ENCODE results near the gene TSHZ2.
"Not testable (repeated sequence)": the region's sequence is repeated elsewhere in the genome, so short reads cannot be mapped to it uniquely, and the experiment has no call there.

The TSHZ2 gene

GRCh38 chr20:53070706-53071392, 98.7 kb downstream of the TSHZ2 start:
- no peak for DNase-seq

DNA sequence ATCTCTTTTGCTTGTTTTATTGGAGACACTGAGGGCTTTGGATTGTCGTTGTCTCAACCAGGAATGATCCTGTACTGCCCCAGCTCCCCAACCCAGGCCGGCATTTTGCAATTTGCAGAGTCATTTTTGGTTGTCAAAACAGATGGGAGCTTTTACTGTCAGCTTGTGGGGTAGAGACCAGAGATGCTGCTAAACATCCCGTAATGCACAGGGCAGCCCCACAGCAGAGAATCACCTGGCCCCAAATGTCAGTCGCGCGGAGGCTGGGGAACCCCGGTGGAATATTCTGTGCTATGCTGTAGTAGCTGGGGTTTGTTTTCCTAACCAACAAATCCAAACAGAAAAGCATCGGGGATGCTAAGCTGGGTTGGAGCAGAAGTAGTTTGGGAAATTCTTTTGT, 99.7 kb downstream of the TSHZ2 start:
- DNase-seq = no peak

DNA sequence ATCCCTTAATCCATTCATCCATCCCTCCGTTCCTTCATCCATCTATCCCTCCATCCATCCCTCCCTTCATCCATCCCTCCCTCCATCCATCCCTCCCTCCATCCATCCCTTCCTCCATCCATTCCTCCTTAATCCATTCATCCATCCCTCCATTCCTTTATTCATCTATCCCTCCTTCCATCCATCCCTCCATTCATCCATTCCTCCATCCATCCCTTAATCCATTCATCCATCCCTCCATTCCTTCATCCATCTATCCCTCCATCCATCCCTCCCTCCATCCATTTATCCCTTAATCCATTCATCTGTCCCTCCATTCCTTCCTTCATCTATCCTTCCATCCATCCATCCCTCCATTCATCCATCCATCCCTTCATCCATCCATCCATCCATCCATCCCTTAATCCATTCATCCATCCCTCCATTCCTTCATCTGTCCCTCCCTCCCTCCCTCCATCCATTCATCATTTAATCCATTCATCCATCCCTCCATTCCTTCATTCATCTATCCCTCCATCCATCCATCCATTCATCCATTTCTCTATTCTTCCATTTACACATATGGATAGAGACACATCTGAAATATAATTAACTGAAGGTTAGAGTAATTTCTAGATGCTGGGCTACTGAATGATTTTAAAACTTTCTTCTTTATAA, 100.9 kb downstream of the TSHZ2 start:
- no peak for DNase-seq

- DNase-seq = no peak
Measured at GRCh38 chr20:53073636-53074415, 101.7 kb downstream of the TSHZ2 start.

DNA sequence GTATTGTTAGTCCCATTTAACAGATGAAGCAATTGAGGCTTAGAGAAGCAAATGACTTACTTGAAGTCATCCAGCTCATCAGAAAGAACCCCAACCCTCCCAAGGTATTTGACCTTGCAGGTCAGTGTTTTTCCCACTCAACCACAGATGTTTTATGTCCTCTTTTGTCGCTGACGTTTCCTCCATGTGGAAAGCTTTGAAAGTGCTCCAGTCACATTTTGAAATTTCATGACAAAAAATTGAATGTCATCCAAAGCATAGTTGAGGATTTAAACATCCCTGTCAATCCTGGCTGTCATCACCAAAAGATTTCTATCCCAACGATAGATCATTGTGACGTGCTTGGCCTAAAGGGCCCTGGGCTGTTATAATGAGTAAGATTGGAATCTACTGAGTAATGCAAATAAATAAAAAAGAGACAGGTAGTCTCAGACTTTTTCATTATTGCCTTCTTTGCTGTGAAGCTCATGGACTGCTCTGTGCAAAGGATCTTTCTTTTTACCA, 102.7 kb downstream of the TSHZ2 start:
- no peak for DNase-seq

DNA sequence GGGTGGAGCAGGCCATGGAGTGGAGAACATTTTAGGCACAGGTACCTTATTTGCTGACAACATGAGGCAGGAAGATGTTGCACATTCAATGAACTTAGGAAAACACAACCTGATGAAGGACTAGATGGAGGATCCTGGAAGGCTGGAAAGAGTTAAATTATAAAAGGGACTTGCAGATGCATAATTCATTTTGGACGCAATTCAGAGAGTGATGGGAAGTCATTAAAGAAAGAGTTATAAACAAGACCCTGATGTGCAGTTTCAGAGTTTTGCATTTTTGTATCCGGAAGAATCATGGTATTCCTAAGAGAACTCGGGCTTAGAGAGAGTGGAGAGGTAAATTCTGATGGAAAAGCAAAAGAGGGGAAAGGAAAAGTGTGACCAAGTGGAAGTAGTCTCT, 104.5 kb downstream of the TSHZ2 start:
- DNase-seq = no peak

GRCh38 chr20:53077373-53078205, 105.4 kb downstream of the TSHZ2 start:
- DNase-seq = no peak

DNA sequence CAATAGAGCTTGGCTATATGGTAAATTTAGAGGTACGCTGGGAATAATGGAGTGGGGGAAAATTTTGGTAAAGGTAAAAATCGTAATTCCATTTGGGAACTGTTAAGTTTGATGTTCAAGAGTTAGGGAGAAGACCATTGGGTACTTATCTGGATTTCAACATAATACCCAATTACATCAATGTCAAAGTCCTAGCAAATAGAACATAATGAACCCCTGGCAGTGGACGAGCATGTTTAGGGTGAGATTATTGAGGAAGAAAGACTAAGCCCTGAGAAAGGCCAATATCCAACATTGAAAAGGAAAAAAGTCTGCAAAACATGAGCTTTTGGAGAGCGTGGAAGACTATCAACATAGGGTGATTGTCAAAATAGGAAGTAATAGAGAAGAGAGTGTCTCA, 106.6 kb downstream of the TSHZ2 start:
- DNase-seq = no peak

DNA sequence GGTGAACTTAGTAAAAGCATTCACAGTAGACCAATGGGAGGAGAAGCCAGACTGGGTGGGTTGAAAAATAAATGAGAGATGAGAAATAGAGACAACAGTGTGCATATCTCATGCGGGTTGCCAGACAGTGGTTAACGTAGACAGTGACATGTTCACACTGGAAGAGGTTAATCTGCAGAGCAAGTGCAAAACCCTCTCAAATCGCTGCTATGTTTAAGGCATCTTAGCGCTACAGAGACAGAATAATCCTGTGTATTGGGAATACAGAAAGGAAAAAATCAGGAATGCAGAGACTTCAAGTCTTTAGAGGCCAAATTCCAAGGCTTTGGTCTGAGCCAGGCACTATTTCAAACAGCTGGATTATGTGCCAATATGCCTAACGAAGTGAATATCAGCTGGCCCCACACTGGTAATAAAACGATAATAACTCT, 107.1 kb downstream of the TSHZ2 start:
- DNase-seq = no peak

GRCh38 chr20:53079828-53080686, 107.9 kb downstream of the TSHZ2 start:
- no peak for DNase-seq

DNA sequence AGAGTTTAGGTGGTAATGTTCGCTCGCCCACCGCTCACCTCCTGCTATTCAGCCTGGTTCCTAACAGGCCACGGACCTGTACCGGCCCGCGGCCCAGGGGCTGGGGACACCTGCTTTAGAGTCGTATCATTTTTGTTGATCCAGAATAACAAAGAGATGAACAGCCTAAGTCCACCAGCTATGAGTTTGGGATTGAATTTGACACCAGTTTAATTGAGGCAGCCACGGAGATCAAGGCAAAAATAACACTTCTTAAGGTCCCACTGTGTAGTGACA, 108.5 kb downstream of the TSHZ2 start:
- no peak for DNase-seq

- no peak for DNase-seq
Measured at GRCh38 chr20:53080969-53081871, 109.1 kb downstream of the TSHZ2 start.

DNA sequence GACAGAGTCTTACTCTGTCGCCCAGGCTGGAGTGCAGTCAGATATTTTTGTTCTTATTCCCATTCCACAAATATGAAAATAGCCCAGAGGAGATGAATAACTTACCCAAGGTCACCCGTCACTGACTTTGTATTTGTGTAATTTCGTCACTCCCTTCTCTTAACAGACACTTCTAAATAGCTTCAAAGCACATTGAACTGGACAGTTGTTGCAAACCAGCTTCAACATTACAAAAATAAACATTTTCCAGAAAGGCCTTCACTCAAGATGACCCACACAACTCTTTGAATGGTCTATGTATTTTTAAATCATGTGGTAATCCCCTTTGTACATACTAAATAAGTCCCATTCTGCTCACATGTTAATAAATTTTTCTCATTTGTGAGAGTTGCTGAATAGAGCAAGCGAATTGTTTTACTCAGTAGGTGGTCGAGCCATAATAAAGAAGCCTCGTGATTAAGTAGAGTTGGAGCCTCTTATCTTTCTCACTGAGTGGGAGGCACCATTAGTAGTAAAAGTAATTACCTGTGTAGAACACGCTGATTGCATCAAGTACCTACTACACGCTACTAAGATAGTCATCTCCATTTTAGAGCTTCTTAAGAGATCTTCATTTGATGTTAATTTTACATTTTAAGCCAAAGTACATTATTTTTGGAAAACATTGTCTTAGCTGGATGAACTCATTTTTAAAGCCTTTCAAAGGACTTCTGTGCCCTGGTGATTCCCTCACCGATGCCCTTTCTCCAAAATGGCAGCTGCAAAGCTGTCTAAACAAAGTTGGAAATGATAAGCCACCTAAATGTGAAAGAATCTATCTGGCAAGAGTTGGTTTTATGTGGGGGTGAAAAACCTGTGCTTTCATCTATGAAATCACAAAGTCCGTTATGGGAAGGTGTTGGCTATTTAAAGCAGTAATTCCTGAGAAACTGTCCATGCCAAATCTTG, 110.0 kb downstream of the TSHZ2 start:
- no peak for DNase-seq

DNA sequence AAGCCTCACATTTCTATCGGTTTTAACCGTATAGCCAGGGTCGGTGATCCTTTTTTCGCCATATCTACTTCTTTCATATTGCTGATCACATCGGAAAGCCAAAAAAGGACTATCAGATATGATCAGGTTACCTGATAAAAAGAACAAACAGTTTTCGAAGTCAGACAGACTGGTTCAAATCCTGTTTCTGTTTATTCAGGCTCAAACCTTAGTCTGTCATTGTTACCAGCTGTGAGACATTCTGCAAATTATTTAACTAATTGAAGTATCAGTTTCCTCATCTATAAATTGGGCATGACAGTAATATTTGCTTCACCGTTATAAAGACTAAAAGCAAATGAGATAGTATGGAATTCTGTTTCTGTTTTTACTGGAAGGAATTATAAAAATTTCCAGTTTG, 111.3 kb downstream of the TSHZ2 start:
- no peak for DNase-seq

DNA sequence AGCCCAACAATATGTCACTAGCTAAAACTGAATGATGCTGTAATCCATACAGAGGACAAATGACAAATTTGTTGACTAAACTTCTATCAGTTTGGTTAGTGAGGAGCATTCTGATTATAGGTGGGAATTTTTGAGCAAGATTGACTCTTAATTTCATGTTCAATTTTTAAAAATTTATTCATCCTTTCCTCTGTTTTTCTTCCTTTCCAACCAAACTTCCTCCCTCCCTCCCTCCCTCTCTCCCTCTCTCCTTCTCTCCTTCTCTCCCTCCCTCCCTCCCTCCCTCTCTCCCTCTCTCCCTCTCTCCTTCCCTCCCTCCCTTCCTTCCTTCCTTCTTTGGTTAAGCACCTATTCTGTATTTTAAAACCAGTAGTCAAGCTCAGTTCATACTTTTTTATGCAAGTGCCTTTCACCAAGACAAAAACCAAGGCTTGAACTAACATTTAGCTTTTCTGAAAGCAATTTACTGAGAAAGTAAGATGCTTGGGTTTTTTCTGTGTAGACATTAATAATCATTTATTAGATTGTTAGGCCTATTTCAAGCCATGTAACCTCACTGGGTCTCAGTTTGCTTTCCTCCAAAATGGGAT, 112.3 kb downstream of the TSHZ2 start:
- no peak for DNase-seq

DNA sequence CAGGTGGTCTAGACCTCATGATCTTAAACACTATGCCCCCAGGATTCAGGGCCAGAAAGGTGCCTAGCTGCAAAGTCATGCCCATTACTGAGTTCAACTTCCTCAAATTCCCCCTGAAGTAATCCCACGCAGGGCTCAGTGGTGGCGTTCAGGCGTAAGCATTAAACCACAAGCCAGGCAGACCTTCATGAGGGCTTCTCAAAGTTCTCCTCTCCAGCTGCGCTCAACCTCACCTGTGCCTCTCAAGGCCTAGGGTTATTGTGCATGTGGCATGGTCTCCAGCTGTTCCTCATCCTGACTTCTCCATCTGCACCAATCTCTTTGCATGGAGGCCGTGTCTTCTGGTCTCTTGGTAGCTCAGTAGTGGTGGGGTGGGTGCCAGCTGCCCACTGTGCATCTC, 113.6 kb downstream of the TSHZ2 start:
- DNase-seq = no peak

- DNase-seq = no peak
Measured at GRCh38 chr20:53087037-53087777, 115.0 kb downstream of the TSHZ2 start.

DNA sequence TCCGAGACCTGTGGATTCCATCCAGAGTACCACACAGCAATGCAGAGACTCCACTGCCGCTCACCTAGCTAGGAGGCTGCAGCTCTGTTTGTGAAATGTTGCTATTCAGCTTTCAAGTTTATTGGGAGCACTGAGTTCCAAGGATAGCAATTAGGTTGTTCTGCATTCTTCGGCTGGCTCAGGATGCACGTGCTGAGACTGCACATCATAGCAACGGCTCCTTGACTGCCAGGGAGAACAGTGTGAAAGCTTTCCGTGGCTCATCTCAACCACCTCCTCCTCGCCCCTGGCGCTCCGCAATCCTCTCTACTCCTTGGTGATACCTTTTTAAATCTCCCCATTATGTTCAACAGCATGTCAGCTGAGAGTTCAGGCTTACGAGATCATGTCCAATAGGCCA, 116.6 kb downstream of the TSHZ2 start:
- DNase-seq = no peak

GRCh38 chr20:53089851-53090250, 117.7 kb downstream of the TSHZ2 start:
- not testable (repeated sequence) for DNase-seq

All from activated CD8-positive, alpha-beta memory T cell treated with anti-CD3 and anti-CD28 coated beads, Interleukin-2, amount 50 U/mL, for 4 hours (primary cell).